ENCODE data around the gene CEPT1. TPM values are rescaled to one million over a fixed set of nuclear protein-coding genes. Genes with fewer than 3 reads are reported as not detected.
A peak's percentile ranks its signal among the peaks of the same experiment; 100 is the strongest.

Gene CEPT1
- total and polyA plus RNA-seq, 10 of the 15 experiments (the other 5 are each of a cell fraction or from before 2014, with no cell fraction given), result 29.4 to 77.9 (median 54.8) TPM

DNA sequence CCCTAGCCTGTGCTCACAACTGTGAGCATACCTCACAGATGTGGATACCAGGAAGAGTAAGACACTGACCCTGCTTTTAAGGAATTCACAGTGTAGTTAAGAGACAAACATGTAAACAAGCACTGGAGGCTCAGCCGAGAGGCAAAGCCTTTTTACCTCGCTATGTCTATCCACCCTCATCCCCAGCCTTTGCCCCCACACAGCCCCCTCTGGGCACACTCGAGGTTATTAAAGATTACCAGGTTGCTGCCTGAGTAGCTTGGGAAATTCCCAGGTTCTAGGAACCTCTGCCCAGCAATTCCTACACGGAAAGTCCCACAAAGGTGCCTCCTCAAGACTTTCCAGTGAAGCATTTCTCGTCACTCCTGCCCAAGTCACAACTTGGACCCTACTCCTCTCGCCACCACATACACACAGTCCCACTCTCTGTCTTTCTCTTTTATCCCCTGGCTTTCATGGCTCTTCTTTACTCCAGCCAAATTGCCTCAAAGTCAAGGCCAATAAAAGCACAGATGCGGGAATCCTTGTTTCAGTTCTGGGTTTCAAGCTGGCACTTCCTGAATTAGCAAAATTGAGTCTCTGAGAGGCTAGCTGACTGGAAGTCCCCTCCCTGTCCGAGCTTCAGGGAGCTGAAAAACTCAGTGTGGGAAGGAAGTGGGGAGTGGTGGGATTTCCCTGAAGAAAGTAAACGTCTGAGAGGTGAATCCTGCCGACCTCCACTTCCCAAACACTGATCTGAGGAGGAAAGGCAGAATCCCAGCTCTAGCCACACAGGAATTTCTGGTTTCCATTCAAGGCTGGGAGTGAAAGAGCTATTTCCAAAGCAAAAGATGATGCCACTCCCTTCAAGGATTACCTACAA, 52.9 kb downstream of the CEPT1 start (continued):
- no peak for TF ChIP-seq MEF2A (IDR thresholded peaks at IDR 0.05; ENCODE audit: insufficient read depth, low read depth, low read length)
- 0 out of 2 replicates have a peak, but pooled peaks have one; percentile 19 for TF ChIP-seq SMC3 (IDR thresholded peaks at IDR 0.05; ENCODE audit: borderline replicate concordance, low read length)
- TF ChIP-seq, protein P1, sequence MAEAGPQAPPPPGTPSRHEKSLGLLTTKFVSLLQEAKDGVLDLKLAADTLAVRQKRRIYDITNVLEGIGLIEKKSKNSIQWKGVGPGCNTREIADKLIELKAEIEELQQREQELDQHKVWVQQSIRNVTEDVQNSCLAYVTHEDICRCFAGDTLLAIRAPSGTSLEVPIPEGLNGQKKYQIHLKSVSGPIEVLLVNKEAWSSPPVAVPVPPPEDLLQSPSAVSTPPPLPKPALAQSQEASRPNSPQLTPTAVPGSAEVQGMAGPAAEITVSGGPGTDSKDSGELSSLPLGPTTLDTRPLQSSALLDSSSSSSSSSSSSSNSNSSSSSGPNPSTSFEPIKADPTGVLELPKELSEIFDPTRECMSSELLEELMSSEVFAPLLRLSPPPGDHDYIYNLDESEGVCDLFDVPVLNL (IDR thresholded peaks at IDR 0.05; ENCODE audit: low read depth, low read length), result no peak
- TF ChIP-seq RAD51 (IDR thresholded peaks at IDR 0.05), result no peak
- TF ChIP-seq, protein P2, sequence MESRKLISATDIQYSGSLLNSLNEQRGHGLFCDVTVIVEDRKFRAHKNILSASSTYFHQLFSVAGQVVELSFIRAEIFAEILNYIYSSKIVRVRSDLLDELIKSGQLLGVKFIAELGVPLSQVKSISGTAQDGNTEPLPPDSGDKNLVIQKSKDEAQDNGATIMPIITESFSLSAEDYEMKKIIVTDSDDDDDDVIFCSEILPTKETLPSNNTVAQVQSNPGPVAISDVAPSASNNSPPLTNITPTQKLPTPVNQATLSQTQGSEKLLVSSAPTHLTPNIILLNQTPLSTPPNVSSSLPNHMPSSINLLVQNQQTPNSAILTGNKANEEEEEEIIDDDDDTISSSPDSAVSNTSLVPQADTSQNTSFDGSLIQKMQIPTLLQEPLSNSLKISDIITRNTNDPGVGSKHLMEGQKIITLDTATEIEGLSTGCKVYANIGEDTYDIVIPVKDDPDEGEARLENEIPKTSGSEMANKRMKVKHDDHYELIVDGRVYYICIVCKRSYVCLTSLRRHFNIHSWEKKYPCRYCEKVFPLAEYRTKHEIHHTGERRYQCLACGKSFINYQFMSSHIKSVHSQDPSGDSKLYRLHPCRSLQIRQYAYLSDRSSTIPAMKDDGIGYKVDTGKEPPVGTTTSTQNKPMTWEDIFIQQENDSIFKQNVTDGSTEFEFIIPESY (IDR thresholded peaks at IDR 0.05), result no peak
- no peak for TF ChIP-seq IRF4 (IDR thresholded peaks at IDR 0.05; ENCODE audit: low read depth, low read length)
- no peak for TF ChIP-seq SRF (IDR thresholded peaks at IDR 0.05; ENCODE audit: low read depth in 2 of 2, low read length in 2 of 2)
- TF ChIP-seq RUNX3 (IDR thresholded peaks at IDR 0.05; ENCODE audit: low read length), result peak; percentile 57
- 0 out of 2 replicates have a peak, but pooled peaks have one; percentile 15 for TF ChIP-seq GATAD2B (conservative IDR thresholded peaks at IDR 0.05; ENCODE audit: low read depth)
- peak; percentile 84 for TF ChIP-seq NFIC (IDR thresholded peaks at IDR 0.05; ENCODE audit: low read depth, low read length)
- TF ChIP-seq CBX5 (IDR thresholded peaks at IDR 0.05; ENCODE audit: low read depth), result no peak
- TF ChIP-seq, protein P3, sequence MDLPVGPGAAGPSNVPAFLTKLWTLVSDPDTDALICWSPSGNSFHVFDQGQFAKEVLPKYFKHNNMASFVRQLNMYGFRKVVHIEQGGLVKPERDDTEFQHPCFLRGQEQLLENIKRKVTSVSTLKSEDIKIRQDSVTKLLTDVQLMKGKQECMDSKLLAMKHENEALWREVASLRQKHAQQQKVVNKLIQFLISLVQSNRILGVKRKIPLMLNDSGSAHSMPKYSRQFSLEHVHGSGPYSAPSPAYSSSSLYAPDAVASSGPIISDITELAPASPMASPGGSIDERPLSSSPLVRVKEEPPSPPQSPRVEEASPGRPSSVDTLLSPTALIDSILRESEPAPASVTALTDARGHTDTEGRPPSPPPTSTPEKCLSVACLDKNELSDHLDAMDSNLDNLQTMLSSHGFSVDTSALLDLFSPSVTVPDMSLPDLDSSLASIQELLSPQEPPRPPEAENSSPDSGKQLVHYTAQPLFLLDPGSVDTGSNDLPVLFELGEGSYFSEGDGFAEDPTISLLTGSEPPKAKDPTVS (IDR thresholded peaks at IDR 0.05; ENCODE audit: low read depth, low read length), result no peak
- no peak for TF ChIP-seq RAD21 (IDR thresholded peaks at IDR 0.05; ENCODE audit: insufficient read depth, low read depth, low read length)
- no peak for TF ChIP-seq YBX1 (IDR thresholded peaks at IDR 0.05)
- TF ChIP-seq ATF7 (IDR thresholded peaks at IDR 0.05; ENCODE audit: low read depth), result no peak
- TF ChIP-seq IKZF1 (conservative IDR thresholded peaks at IDR 0.05), result peak; percentile 96
- TF ChIP-seq NRF1 (conservative IDR thresholded peaks at IDR 0.05; ENCODE audit: low read depth, low read length), result no peak
- TF ChIP-seq BCL11A (IDR thresholded peaks at IDR 0.05; ENCODE audit: low read depth, low read length), result no peak
- no peak for TF ChIP-seq EGR1 (IDR thresholded peaks at IDR 0.05; ENCODE audit: borderline replicate concordance in 1 of 2, low read depth in 2 of 2, low read length in 2 of 2)
- peak; percentile 35; the same call in 1 of the 2 replicates for TF ChIP-seq MTA2 (IDR thresholded peaks at IDR 0.05; ENCODE audit: low read depth)
- no peak for TF ChIP-seq HDAC6 (IDR thresholded peaks at IDR 0.05; ENCODE audit: unreplicated experiment)
- peak; percentile 90 for TF ChIP-seq SPI1 (IDR thresholded peaks at IDR 0.05; ENCODE audit: borderline replicate concordance, insufficient read depth, low read depth, low read length)
- no peak for TF ChIP-seq NFYB (IDR thresholded peaks at IDR 0.05; ENCODE audit: insufficient read depth, low read depth, low read length)
- TF ChIP-seq, protein P4, sequence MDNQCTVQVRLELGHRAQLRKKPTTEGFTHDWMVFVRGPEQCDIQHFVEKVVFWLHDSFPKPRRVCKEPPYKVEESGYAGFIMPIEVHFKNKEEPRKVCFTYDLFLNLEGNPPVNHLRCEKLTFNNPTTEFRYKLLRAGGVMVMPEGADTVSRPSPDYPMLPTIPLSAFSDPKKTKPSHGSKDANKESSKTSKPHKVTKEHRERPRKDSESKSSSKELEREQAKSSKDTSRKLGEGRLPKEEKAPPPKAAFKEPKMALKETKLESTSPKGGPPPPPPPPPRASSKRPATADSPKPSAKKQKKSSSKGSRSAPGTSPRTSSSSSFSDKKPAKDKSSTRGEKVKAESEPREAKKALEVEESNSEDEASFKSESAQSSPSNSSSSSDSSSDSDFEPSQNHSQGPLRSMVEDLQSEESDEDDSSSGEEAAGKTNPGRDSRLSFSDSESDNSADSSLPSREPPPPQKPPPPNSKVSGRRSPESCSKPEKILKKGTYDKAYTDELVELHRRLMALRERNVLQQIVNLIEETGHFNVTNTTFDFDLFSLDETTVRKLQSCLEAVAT (IDR thresholded peaks at IDR 0.05), result peak; percentile 44; the same call in 1 of the 2 replicates

All from GM12878 (cell line).